Measurements from ENCODE around the gene MRPS26. TPM values are rescaled to one million over a fixed set of nuclear protein-coding genes. Genes with fewer than 3 reads are reported as not detected.
A peak's percentile ranks its signal among the peaks of the same experiment; 100 is the strongest.

Gene MRPS26
- total and polyA plus RNA-seq, 4 donors, result 29.8 to 67.8 (median 57.3) TPM

- Histone ChIP-seq H3K9ac (ENCODE audit: insufficient read depth in 1 of 2, low read length in 2 of 2) (no peak overlapping the region), H3K9me3 (ENCODE audit: control insufficient read depth in 4 of 4, insufficient read depth in 3 of 4, low read length in 3 of 4) (peaks cover 0 to 7% (median 0%) of the 10 kb centered on the region in 4 donors), H3K27me3 (ENCODE audit: control insufficient read depth in 3 of 3, insufficient read depth in 3 of 3, low read length in 2 of 3) (peaks cover 0 to 44% (median 30%) of the 10 kb centered on the region in 3 donors), H3K4me3 (no peak overlapping the region), H3K4me1 (ENCODE audit: control insufficient read depth in 5 of 5, insufficient read depth in 5 of 5, low read length in 5 of 5) (peaks cover 0 to 10% (median 0%) of the 10 kb centered on the region in 5 donors), H3K27ac (ENCODE audit: low read depth in 1 of 2, low read length in 1 of 2) (no peak overlapping the region), H3K36me3 (ENCODE audit: control insufficient read depth in 4 of 4, insufficient read depth in 4 of 4, low read length in 4 of 4) (no peaks in the 10 kb centered on the region)
- no peak for TF ChIP-seq CTCF (IDR thresholded peaks at IDR 0.05; ENCODE audit: control extremely low read depth, extremely low read depth)
- ATAC-seq (ENCODE audit: insufficient read depth, low FRiP score), result no peak
- 77 to 84% methylated on average over 11 of the region's 11 CpGs for WGBS, 2 donors
- no peak for DNase-seq
Observed at GRCh38 chr20:3081641-3082040, 35.8 kb downstream of the MRPS26 start.

DNA sequence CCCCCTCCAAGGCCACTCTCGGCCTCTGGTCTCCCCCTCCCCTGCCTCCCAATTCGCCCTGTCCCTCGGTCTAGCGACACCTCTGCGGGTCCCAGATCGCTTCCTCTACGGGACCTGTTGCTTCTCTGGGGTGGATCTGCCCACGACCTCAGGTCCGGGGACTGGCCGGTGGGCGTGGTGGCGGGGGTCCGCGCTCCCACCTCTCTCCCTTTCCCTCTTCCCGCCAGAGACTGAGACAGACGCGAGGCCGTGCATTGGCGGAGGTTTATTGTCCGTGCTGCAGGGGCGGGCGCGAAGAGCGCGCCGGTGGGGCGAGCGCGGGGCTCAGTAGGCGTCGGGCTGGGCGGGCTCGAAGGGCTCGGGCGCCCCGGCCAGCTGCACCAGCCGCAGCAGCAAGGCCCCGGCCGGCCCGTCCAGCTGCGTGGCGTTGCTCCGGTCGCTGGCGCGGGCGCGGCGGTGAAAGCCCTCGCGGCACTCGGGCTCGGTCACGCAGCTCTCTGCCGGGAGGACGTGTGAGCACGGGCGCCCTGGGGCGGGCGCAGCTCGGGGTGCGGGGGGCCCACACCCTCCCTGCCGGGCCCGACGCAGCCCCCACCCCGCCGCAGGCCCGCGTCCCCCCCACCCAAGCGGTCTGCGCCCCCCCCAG is 36.6 kb downstream of the MRPS26 start:
- WGBS, 2 donors, result 3 to 5% methylated on average over 38 to 71 of the region's 71 CpGs
- peaks cover 0 to 8% (median 0%) of the 10 kb centered on the region in 5 donors for H3K4me1 ChIP-seq (ENCODE audit: control insufficient read depth in 5 of 5, insufficient read depth in 5 of 5, low read length in 5 of 5)
- no peaks in the 10 kb centered on the region for H3K36me3 ChIP-seq (ENCODE audit: control insufficient read depth in 4 of 4, insufficient read depth in 4 of 4, low read length in 4 of 4)
- no peak overlapping the region for H3K27ac ChIP-seq (ENCODE audit: low read depth in 1 of 2, low read length in 1 of 2)
- H3K9ac ChIP-seq (ENCODE audit: insufficient read depth in 1 of 2, low read length in 2 of 2), result no peak overlapping the region
- ATAC-seq (ENCODE audit: insufficient read depth, low FRiP score), result no peak
- H3K4me3 ChIP-seq, result no peak overlapping the region
- DNase-seq, result no peak
- TF ChIP-seq CTCF (IDR thresholded peaks at IDR 0.05; ENCODE audit: control extremely low read depth, extremely low read depth), result no peak
- H3K9me3 ChIP-seq (ENCODE audit: control insufficient read depth in 4 of 4, insufficient read depth in 3 of 4, low read length in 3 of 4), result peaks cover 0 to 7% (median 0%) of the 10 kb centered on the region in 4 donors
- H3K27me3 ChIP-seq (ENCODE audit: control insufficient read depth in 3 of 3, insufficient read depth in 3 of 3, low read length in 2 of 3), result peaks cover 0 to 44% (median 30%) of the 10 kb centered on the region in 3 donors

DNA sequence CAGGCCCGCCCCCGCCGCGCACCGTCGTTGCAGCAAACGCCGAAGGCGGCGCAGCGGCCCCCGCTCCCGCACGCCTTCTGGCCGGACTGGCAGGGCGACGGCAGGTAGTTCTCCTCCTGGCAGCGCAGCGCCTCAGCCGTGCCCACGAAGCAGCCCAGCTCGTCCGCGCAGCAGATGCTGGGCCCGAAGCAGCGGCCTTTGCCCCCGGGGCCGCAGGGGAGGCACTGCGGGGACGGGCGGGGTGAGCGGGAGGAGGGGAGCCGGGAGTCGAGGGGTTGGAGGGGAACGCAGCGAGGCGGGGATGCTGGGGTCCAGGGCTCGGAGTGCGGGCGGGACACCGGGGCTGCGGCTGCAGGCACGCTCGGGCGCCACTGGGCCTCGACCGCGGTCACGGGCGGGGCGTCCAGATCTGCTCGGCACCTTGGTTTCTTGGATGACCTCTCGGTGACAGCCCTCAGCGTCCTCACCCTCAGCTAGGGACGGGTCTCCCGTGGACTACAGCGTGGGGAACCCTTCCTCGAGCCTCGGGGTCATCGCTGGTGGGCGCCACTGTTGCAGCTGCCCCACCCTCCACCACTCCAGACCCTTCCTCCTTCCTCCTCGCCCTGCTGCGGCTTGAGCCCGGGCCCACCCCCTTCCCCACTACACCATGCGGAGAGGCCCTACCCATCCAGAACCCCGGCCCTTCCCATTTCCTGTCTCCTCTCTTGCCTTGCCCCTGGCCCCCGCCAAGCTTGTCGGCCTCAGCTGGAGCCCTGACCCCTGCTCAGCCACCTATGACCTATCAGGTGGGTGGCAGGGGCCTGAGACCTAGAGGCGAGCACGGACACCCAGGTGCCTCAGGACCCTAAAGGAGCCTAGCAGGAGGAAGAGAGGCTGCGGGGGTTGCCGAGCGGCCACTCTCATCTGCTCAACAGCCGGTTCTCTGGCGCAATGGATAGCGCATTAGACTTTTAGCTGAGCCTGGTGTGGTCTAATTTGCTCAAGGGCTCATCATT is 37.4 kb downstream of the MRPS26 start:
- Histone ChIP-seq H3K9ac (ENCODE audit: insufficient read depth in 1 of 2, low read length in 2 of 2) (no peak overlapping the region), H3K27me3 (ENCODE audit: control insufficient read depth in 3 of 3, insufficient read depth in 3 of 3, low read length in 2 of 3) (peaks cover 0 to 41% (median 26%) of the 10 kb centered on the region in 3 donors), H3K36me3 (ENCODE audit: control insufficient read depth in 4 of 4, insufficient read depth in 4 of 4, low read length in 4 of 4) (no peaks in the 10 kb centered on the region), H3K4me1 (ENCODE audit: control insufficient read depth in 5 of 5, insufficient read depth in 5 of 5, low read length in 5 of 5) (peaks cover 0 to 8% (median 0%) of the 10 kb centered on the region in 5 donors), H3K9me3 (ENCODE audit: control insufficient read depth in 4 of 4, insufficient read depth in 3 of 4, low read length in 3 of 4) (peaks cover 0 to 4% (median 0%) of the 10 kb centered on the region in 4 donors), H3K27ac (ENCODE audit: low read depth in 1 of 2, low read length in 1 of 2) (no peak overlapping the region), H3K4me3 (no peak overlapping the region)
- DNase-seq, result peak in 1 of 3 donors; percentile 22
- no peak for ATAC-seq (ENCODE audit: insufficient read depth, low FRiP score)
- WGBS, 2 donors, result 8 to 10% methylated on average over 40 to 76 of the region's 76 CpGs
- TF ChIP-seq CTCF (IDR thresholded peaks at IDR 0.05; ENCODE audit: control extremely low read depth, extremely low read depth), result no peak
